ENCODE results near the gene GPC6.

The GPC6 gene

DNA sequence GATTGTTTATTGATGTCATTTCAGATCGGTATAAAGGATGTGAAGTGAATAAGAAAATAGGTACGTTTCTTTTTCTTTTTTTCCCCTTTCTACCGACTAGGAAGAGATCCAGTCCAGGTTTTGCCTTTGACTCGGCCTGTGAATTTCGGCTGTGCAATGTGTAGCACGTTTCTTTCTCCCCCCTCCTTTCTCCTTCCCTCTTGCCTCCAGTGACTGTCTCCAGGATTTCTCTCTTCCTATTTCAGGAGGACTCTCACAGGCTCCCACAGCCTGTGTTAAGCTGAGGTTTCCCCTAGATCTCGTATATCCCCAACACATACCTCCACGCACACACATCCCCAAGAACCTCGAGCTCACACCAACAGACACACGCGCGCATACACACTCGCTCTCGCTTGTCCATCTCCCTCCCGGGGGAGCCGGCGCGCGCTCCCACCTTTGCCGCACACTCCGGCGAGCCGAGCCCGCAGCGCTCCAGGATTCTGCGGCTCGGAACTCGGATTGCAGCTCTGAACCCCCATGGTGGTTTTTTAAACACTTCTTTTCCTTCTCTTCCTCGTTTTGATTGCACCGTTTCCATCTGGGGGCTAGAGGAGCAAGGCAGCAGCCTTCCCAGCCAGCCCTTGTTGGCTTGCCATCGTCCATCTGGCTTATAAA is at the start of gene GPC6:
Gene GPC6 (plus strand): TSS at position 185 of the 657 bp plus-strand sequence.
- peak; percentile 82 for DNase-seq (ENCODE audit: extremely low read depth, low read depth)
- peak within 1 kb of the TSS; percentile 76 for H3K4me3 ChIP-seq (replicated peaks; ENCODE audit: low read depth, low read length)
- TF ChIP-seq, protein P1, sequence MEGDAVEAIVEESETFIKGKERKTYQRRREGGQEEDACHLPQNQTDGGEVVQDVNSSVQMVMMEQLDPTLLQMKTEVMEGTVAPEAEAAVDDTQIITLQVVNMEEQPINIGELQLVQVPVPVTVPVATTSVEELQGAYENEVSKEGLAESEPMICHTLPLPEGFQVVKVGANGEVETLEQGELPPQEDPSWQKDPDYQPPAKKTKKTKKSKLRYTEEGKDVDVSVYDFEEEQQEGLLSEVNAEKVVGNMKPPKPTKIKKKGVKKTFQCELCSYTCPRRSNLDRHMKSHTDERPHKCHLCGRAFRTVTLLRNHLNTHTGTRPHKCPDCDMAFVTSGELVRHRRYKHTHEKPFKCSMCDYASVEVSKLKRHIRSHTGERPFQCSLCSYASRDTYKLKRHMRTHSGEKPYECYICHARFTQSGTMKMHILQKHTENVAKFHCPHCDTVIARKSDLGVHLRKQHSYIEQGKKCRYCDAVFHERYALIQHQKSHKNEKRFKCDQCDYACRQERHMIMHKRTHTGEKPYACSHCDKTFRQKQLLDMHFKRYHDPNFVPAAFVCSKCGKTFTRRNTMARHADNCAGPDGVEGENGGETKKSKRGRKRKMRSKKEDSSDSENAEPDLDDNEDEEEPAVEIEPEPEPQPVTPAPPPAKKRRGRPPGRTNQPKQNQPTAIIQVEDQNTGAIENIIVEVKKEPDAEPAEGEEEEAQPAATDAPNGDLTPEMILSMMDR (IDR thresholded peaks at IDR 0.05; ENCODE audit: low read depth, low read length, missing control alignments): no peak

DNA sequence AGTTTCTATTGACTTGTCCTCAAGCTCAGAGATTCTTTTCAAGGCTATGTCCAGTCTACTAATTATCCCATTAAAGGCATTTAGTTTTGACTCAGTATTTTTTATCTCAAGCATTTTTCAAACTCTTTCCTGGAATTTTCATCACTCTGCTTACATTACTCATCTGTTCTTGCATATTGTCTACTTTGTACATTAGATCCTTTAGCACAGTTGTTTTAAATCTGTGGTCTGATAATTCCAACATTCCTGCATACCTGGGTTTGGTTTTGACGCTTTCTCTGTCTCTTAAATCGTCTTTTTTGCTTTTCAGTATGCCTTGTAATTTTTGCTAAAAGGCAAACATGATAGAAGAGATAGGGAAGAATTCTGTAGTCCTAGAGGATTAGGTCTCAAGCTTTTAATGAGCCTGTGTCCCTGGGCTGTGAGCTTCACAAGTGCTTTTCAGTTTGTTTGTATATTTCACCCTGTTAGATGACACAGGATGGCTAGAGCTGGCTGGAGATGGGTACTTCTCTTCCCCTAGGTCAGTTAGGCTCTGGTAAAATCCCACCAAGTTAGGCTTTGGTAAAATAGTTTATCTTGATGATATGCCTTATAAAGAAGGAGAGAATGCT is 46.1 kb upstream of the GPC6 start:
- TF ChIP-seq, protein P1 (IDR thresholded peaks at IDR 0.05; ENCODE audit: low read depth, low read length, missing control alignments): no peak
- DNase-seq (ENCODE audit: extremely low read depth, low read depth): no peak
- H3K4me3 ChIP-seq (replicated peaks; ENCODE audit: low read depth, low read length): no peak overlapping the region

- TF ChIP-seq, protein P1 (IDR thresholded peaks at IDR 0.05; ENCODE audit: low read depth, low read length, missing control alignments): no peak
- DNase-seq (ENCODE audit: extremely low read depth, low read depth): no peak
- no peak overlapping the region for H3K4me3 ChIP-seq (replicated peaks; ENCODE audit: low read depth, low read length)
Measured at GRCh38 chr13:93182406-93182805, 44.2 kb upstream of the GPC6 start.

GRCh38 chr13:93183302-93183701 is 43.3 kb upstream of the GPC6 start:
- TF ChIP-seq, protein P1 (IDR thresholded peaks at IDR 0.05; ENCODE audit: low read depth, low read length, missing control alignments): peak; percentile 8
- H3K4me3 ChIP-seq (replicated peaks; ENCODE audit: low read depth, low read length): no peak overlapping the region
- no peak for DNase-seq (ENCODE audit: extremely low read depth, low read depth)

GRCh38 chr13:93190006-93190405 is 36.6 kb upstream of the GPC6 start:
- DNase-seq (ENCODE audit: extremely low read depth, low read depth): no peak
- TF ChIP-seq, protein P1 (IDR thresholded peaks at IDR 0.05; ENCODE audit: low read depth, low read length, missing control alignments): no peak
- no peak overlapping the region for H3K4me3 ChIP-seq (replicated peaks; ENCODE audit: low read depth, low read length)

DNA sequence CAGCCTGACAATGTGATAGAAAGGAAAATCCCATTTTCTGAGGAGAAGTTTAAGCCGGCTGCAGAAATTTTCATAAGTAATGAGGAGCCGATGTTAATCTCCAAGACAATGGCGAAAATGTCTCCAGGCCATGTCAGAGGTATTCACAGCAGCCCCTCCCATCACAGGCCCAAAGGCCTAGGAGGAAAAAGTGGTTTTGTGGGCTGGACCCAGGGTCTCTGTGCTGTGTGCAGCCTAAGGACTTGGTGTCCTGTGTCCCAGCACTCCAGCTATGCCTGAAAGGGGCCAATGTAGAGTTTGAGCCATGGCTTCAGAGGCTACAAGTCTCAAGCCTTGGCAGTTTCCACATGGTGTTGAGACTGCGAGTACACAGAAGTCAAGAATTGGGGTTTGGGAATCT is 32.9 kb upstream of the GPC6 start:
- H3K4me3 ChIP-seq (replicated peaks; ENCODE audit: low read depth, low read length): no peak overlapping the region
- TF ChIP-seq, protein P1 (IDR thresholded peaks at IDR 0.05; ENCODE audit: low read depth, low read length, missing control alignments): no peak
- DNase-seq (ENCODE audit: extremely low read depth, low read depth): no peak
